NCI-H524 (cell line): ENCODE measurements around the gene PAIP2.
"Not testable (repeated sequence)": the region's sequence is repeated elsewhere in the genome, so short reads cannot be mapped to it uniquely, and the experiment has no call there.

ENCODE experiments used
- DNase-seq, 2 experiments: peaks; one replicate each; lab custom pipeline; 2025; lab: John Stamatoyannopoulos, UW

The PAIP2 gene

GRCh38 chr5:139341689-139342422 lies at the start of gene PAIP2:
TSS of gene PAIP2 (plus strand) at chr5:139341854. CDS start at chr5:139363785, 21,931 bp downstream.
- DNase-seq = peak; percentile 93 to 97

- no peak for DNase-seq
Measured at GRCh38 chr5:139293202-139293506, 48.5 kb upstream of the PAIP2 start.

- DNase-seq = peak; percentile 90 to 95
Measured at GRCh38 chr5:139293507-139294373, 47.9 kb upstream of the PAIP2 start, which contains the start of gene MATR3. TSS of gene MATR3 (plus strand) at chr5:139293740. CDS start at chr5:139307416, 13,676 bp downstream.

GRCh38 chr5:139294374-139295165 lies 47.1 kb upstream of the PAIP2 start:
- peak; percentile 52 to 76 for DNase-seq

GRCh38 chr5:139295346-139296057 lies 46.2 kb upstream of the PAIP2 start:
- DNase-seq = no peak

GRCh38 chr5:139296198-139296597 lies 45.5 kb upstream of the PAIP2 start:
- no peak for DNase-seq

- DNase-seq = no peak
Measured at GRCh38 chr5:139296862-139297326, 44.8 kb upstream of the PAIP2 start.

- DNase-seq = no peak
Measured at GRCh38 chr5:139297439-139298133, 44.1 kb upstream of the PAIP2 start.

GRCh38 chr5:139298242-139298641 lies 43.4 kb upstream of the PAIP2 start:
- DNase-seq = no peak

- no peak for DNase-seq
Measured at GRCh38 chr5:139299486-139299885, 42.2 kb upstream of the PAIP2 start.

GRCh38 chr5:139301808-139302499 lies 39.7 kb upstream of the PAIP2 start:
- DNase-seq = peak in 1 of 2 experiments; percentile 64

- peak in 1 of 2 experiments; percentile 6 for DNase-seq
Measured at GRCh38 chr5:139304391-139305324, 37.0 kb upstream of the PAIP2 start.

GRCh38 chr5:139306197-139306596 lies 35.5 kb upstream of the PAIP2 start:
- DNase-seq = no peak

- DNase-seq = no peak
Measured at GRCh38 chr5:139306628-139307379, 34.9 kb upstream of the PAIP2 start.

GRCh38 chr5:139308797-139309196 lies 32.9 kb upstream of the PAIP2 start:
- DNase-seq = no peak

GRCh38 chr5:139310715-139311186 lies 30.9 kb upstream of the PAIP2 start:
- not testable (repeated sequence) for DNase-seq

- peak; percentile 70 to 92 for DNase-seq
Measured at GRCh38 chr5:139312075-139312474, 29.6 kb upstream of the PAIP2 start.

GRCh38 chr5:139314276-139314675 lies 27.4 kb upstream of the PAIP2 start:
- DNase-seq = no peak
